H9 (cell line): ENCODE results near the gene CAMTA1. TPM values are rescaled to one million over a fixed set of nuclear protein-coding genes. Genes with fewer than 3 reads are reported as not detected.

Experiments
- DNase-seq: peaks from one replicate; pipeline ENCODE4 v3.0.0-alpha.2; 2017
- H2AFZ ChIP-seq: one replicate; pipeline ENCODE4 v1.6.1; 2013; ENCODE audit warnings: mild to moderate bottlenecking, low read length, control low read depth, moderate library complexity
- H2AK5ac ChIP-seq: 2 replicates; pipeline ENCODE4 v1.6.1; 2013; ENCODE audit warnings: low read length, control low read depth, mixed read lengths; ENCODE audit not compliant: insufficient read length
- H2BK120ac ChIP-seq: one replicate; pipeline ENCODE4 v1.6.1; 2013; ENCODE audit warnings: low read depth, mild to moderate bottlenecking, low read length, control low read depth, inconsistent platforms; ENCODE audit not compliant: poor library complexity, severe bottlenecking
- H2BK12ac ChIP-seq: 2 replicates; pipeline ENCODE4 v1.6.1; 2013; ENCODE audit warnings: low read length, control low read depth, mixed read lengths, low read depth; ENCODE audit not compliant: insufficient read length
- H2BK15ac ChIP-seq: 2 replicates; pipeline ENCODE4 v1.6.1; 2013; ENCODE audit warnings: low read depth, low read length, control low read depth
- H2BK20ac ChIP-seq: one replicate; pipeline ENCODE4 v1.6.1; 2013; ENCODE audit warnings: low read depth, mild to moderate bottlenecking, low read length, control low read depth, inconsistent platforms; ENCODE audit not compliant: poor library complexity, severe bottlenecking
- H2BK5ac ChIP-seq: 2 replicates; pipeline ENCODE4 v1.6.1; 2013; ENCODE audit warnings: low read length, control low read depth, mixed read lengths; ENCODE audit not compliant: insufficient read length
- H3K14ac ChIP-seq: 2 replicates; pipeline ENCODE4 v1.6.1; 2013; ENCODE audit warnings: low read length, control low read depth; ENCODE audit not compliant: insufficient read depth
- H3K18ac ChIP-seq: 2 replicates; pipeline ENCODE4 v1.6.1; 2013; ENCODE audit warnings: low read depth, mild to moderate bottlenecking, mixed read lengths, low read length, control low read depth; ENCODE audit not compliant: insufficient read length
- H3K23ac ChIP-seq: 2 replicates; pipeline ENCODE4 v1.6.1; 2013; ENCODE audit warnings: low read length, control low read depth, mixed read lengths, low read depth; ENCODE audit not compliant: insufficient read length
- H3K23me2 ChIP-seq: 2 replicates; pipeline ENCODE4 v1.6.1; 2013; ENCODE audit warnings: low read depth, mild to moderate bottlenecking, mixed read lengths, low read length, control low read depth; ENCODE audit not compliant: insufficient read length, poor library complexity, severe bottlenecking
- H3K27ac ChIP-seq: 2 replicates; pipeline ENCODE4 v1.5.1; 2013; ENCODE audit warnings: low read length, control low read depth, mixed read lengths, low read depth; ENCODE audit not compliant: insufficient read length
- H3K27me3 ChIP-seq: 2 replicates; pipeline ENCODE4 v1.6.1; 2013; ENCODE audit warnings: low read length, control low read depth, inconsistent platforms; ENCODE audit not compliant: insufficient read depth
- H3K4ac ChIP-seq: 2 replicates; pipeline ENCODE4 v1.6.1; 2013; ENCODE audit warnings: low read depth, mild to moderate bottlenecking, control low read depth, inconsistent platforms, low read length, moderate library complexity
- H3K4me1 ChIP-seq: 2 replicates; pipeline ENCODE4 v1.6.1; 2013; ENCODE audit warnings: low read length, control low read depth, inconsistent platforms; ENCODE audit not compliant: insufficient read depth
- H3K4me2 ChIP-seq: 2 replicates; pipeline ENCODE4 v1.6.1; 2013; ENCODE audit warnings: low read length, control low read depth, mixed read lengths; ENCODE audit not compliant: insufficient read length, insufficient read depth
- H3K56ac ChIP-seq: 2 replicates; pipeline ENCODE4 v1.6.1; 2013; ENCODE audit warnings: low read depth, mild to moderate bottlenecking, mixed read lengths, low read length, control low read depth; ENCODE audit not compliant: insufficient read length
- H3K79me1 ChIP-seq: 2 replicates; pipeline ENCODE4 v1.6.1; 2013; ENCODE audit warnings: low read depth, mild to moderate bottlenecking, moderate library complexity, low read length, control low read depth, inconsistent platforms; ENCODE audit not compliant: insufficient read depth, poor library complexity, severe bottlenecking
- H3K79me2 ChIP-seq: 2 replicates; pipeline ENCODE4 v1.6.1; 2013; ENCODE audit warnings: low read length, control low read depth, inconsistent platforms; ENCODE audit not compliant: insufficient read depth
- H3K9ac ChIP-seq: 2 replicates; pipeline ENCODE4 v1.6.1; 2013; ENCODE audit warnings: low read length, control low read depth, mixed read lengths; ENCODE audit not compliant: insufficient read length; ENCODE audit errors: extremely low read depth
- H3K9me3 ChIP-seq: one replicate; pipeline ENCODE4 v1.6.1; 2013; ENCODE audit warnings: low read depth, low read length, inconsistent platforms; ENCODE audit not compliant: control insufficient read depth
- H3T11ph ChIP-seq: one replicate; pipeline ENCODE4 v1.6.1; 2013; ENCODE audit warnings: mild to moderate bottlenecking, low read length, control low read depth, inconsistent platforms
- H4K20me1 ChIP-seq: one replicate; pipeline ENCODE4 v1.6.1; 2013; ENCODE audit not compliant: control insufficient read depth, insufficient read length, insufficient read depth
- H4K5ac ChIP-seq: 2 replicates; pipeline ENCODE4 v1.6.1; 2013; ENCODE audit warnings: low read depth, mild to moderate bottlenecking, mixed read lengths, low read length, control low read depth; ENCODE audit not compliant: insufficient read length
- H4K8ac ChIP-seq: replicated peaks from 2 replicates; pipeline ENCODE4 v1.6.1; 2013; ENCODE audit warnings: low read length, control low read depth, mixed read lengths, low read depth; ENCODE audit not compliant: insufficient read length
- H4K91ac ChIP-seq: 2 replicates; pipeline ENCODE4 v1.6.1; 2013; ENCODE audit warnings: low read depth, mild to moderate bottlenecking, moderate library complexity, mixed read lengths, low read length, control low read depth; ENCODE audit not compliant: insufficient read length
- H3K27ac Mint-ChIP-seq, 3 experiments: 2 replicates in 2 of 3; 3 replicates in 1 of 3; pipeline ENCODE4 v1.8.0; 2020 to 2021; ENCODE audit warnings: mixed read lengths in 3 of 3, mild to moderate bottlenecking in 1 of 3, moderate library complexity in 1 of 3
- H3K27me3 Mint-ChIP-seq: 2 replicates; pipeline ENCODE4 v1.8.0; 2021; ENCODE audit warnings: low read depth, mild to moderate bottlenecking, moderate library complexity, mixed read lengths
- H3K36me3 Mint-ChIP-seq, 3 experiments: 2 replicates in 2 of 3; 3 replicates in 1 of 3; pipeline ENCODE4 v1.8.0; 2020 to 2021; ENCODE audit warnings: low read depth in 3 of 3, mixed read lengths in 3 of 3; ENCODE audit not compliant: insufficient read depth in 1 of 3
- H3K4me1 Mint-ChIP-seq, 2 experiments: 2 replicates each; pipeline ENCODE4 v1.8.0; 2020; ENCODE audit warnings: mixed read lengths in 2 of 2
- H3K4me3 Mint-ChIP-seq, 2 experiments: 2 replicates in 1 of 2; 3 replicates in 1 of 2; pipeline ENCODE4 v1.8.0; 2020 to 2021; ENCODE audit warnings: mild to moderate bottlenecking in 2 of 2, mixed read lengths in 2 of 2, moderate library complexity in 1 of 2
- H3K9me3 Mint-ChIP-seq, 2 experiments: 2 replicates in 1 of 2; 3 replicates in 1 of 2; pipeline ENCODE4 v1.8.0; 2020; ENCODE audit warnings: mild to moderate bottlenecking in 2 of 2, mixed read lengths in 2 of 2, moderate library complexity in 1 of 2
- WGBS: extraction: QIAGEN DNeasy Blood & Tissue Kit; methylation state at CpG from one replicate; pipeline ENCODE4 v1.1.7; 2013; ENCODE audit warnings: missing lambda C conversion rate, low lambda C conversion rate, mixed read lengths; ENCODE audit not compliant: insufficient read length; ENCODE audit errors: extremely low coverage; 5-methylcytosine and 5-hydroxymethylcytosine counted together
- total RNA-seq: library from RNA; stranded (reverse); gene quantifications from 2 replicates; pipeline ENCODE4 v1.2.1, GENCODE V29; 2021
- TF ChIP-seq, protein P1 (sequence below): fragments of 200-600 bp; sonication (generic); conservative IDR thresholded peaks from 3 replicates; pipeline ENCODE4 v1.8.0; 2021; ENCODE audit warnings: antibody characterized with exemption, mild to moderate bottlenecking

The CAMTA1 gene
- total RNA-seq, 1 experiment from 2014 or later, result 115 TPM

DNA sequence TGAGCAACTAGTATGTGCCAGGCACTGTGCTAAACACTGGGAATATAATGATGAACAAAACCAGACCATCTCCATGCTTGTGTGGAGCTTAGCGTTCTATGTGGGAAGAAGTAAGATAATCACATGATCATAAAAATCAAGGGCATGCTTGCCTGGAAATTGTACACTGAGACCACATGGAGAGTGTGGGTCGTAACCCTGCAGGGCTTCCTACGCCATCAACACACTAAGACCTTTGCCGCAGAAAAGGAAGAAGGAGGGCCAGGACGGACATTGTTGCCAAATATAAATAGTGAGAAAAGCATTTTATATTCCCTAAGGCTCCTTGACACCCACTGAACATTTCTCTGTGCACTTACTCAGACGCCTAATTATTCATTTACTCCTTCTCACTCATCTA is 597.7 kb downstream of the CAMTA1 start:
- Histone ChIP-seq H2BK15ac (no peak overlapping the region), H3K4ac (no peak overlapping the region), H3K79me2 (no peaks in the 10 kb centered on the region), H3K4me1 (peaks cover 2% of the 10 kb centered on the region; the same call in 1 of the 2 replicates), H3K79me1 (no peaks in the 10 kb centered on the region), H2BK5ac (no peak overlapping the region), H2AK5ac (no peak overlapping the region), H2BK20ac (no peak overlapping the region), H3K4me2 (no peak overlapping the region), H4K8ac (no peak overlapping the region), H2AFZ (no peak overlapping the region), H3K18ac (no peak overlapping the region), H4K20me1 (no peaks in the 10 kb centered on the region), H4K91ac (no peak overlapping the region), H4K5ac (no peak overlapping the region), H3K23ac (no peak overlapping the region), H2BK12ac (no peak overlapping the region), H2BK120ac (no peak overlapping the region), H3K27me3 (no peaks in the 10 kb centered on the region), H3K9me3 (no peaks in the 10 kb centered on the region), H3K23me2 (no peaks in the 10 kb centered on the region), H3K27ac (no peak overlapping the region), H3K56ac (no peak overlapping the region), H3T11ph (no peak overlapping the region), H3K14ac (no peak overlapping the region), H3K9ac (no peak overlapping the region)
- TF ChIP-seq, protein P1, sequence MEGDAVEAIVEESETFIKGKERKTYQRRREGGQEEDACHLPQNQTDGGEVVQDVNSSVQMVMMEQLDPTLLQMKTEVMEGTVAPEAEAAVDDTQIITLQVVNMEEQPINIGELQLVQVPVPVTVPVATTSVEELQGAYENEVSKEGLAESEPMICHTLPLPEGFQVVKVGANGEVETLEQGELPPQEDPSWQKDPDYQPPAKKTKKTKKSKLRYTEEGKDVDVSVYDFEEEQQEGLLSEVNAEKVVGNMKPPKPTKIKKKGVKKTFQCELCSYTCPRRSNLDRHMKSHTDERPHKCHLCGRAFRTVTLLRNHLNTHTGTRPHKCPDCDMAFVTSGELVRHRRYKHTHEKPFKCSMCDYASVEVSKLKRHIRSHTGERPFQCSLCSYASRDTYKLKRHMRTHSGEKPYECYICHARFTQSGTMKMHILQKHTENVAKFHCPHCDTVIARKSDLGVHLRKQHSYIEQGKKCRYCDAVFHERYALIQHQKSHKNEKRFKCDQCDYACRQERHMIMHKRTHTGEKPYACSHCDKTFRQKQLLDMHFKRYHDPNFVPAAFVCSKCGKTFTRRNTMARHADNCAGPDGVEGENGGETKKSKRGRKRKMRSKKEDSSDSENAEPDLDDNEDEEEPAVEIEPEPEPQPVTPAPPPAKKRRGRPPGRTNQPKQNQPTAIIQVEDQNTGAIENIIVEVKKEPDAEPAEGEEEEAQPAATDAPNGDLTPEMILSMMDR, result no peak
- no peaks in the 10 kb centered on the region; the same call in 1 of the 2 replicates for H3K27me3 Mint-ChIP-seq
- WGBS, result no CpG with 5 or more reads among the region's 6 CpGs
- H3K27ac Mint-ChIP-seq, result no peak overlapping the region
- no peaks in the 10 kb centered on the region for H3K9me3 Mint-ChIP-seq
- peaks cover 29 to 35% of the 10 kb centered on the region in 2 experiments for H3K4me1 Mint-ChIP-seq
- H3K4me3 Mint-ChIP-seq, result no peak overlapping the region
- no peaks in the 10 kb centered on the region for H3K36me3 Mint-ChIP-seq
- no peak for DNase-seq
